ENCODE data around the gene TRIM37. TPM values are rescaled to one million over a fixed set of nuclear protein-coding genes. Genes with fewer than 3 reads are reported as not detected.
"Not testable (repeated sequence)": the region's sequence is repeated elsewhere in the genome, so short reads cannot be mapped to it uniquely, and the experiment has no call there.

TRIM37 gene
- total and polyA plus RNA-seq, 2 donors (not counting 1 experiment from before 2014, with no cell fraction given), result 5.1 to 28.3 TPM

GRCh38 chr17:59090593-59090992 lies 16.1 kb downstream of the TRIM37 start:
- intact Hi-C loops (cut with micrococcal nuclease); POLR2A ChIA-PET; H3K9me3 Mint-ChIP-seq (ENCODE audit: insufficient read depth); H3K4me3 ChIP-seq (ENCODE audit: control extremely low read depth in 1 of 5, extremely low read depth in 1 of 5, insufficient read depth in 1 of 5, low read depth in 2 of 5, low read length in 4 of 5); H3K27ac ChIP-seq (ENCODE audit: low read length in 2 of 2); H3K4me1 Mint-ChIP-seq; H2AFZ ChIP-seq (ENCODE audit: insufficient read depth, low read depth, low read length, poor library complexity, severe bottlenecking); ATAC-seq (ENCODE audit: low read depth); H3K27ac Mint-ChIP-seq; H3K4me1 ChIP-seq (ENCODE audit: control insufficient read depth in 2 of 2, insufficient read depth in 2 of 2, low read length in 2 of 2); H3K9ac ChIP-seq (ENCODE audit: low read length); H3K27me3 ChIP-seq (replicated peaks in 1 of 4; ENCODE audit: control extremely low read depth in 1 of 4, control insufficient read depth in 3 of 4, insufficient read depth in 4 of 4, low read length in 3 of 4); H3K27me3 Mint-ChIP-seq; H3K9me3 ChIP-seq (ENCODE audit: control extremely low read depth in 1 of 3, control insufficient read depth in 2 of 3, insufficient read depth in 1 of 3, low read length in 2 of 3); H4K20me1 ChIP-seq (ENCODE audit: control insufficient read depth, insufficient read depth, low read length, poor library complexity, severe bottlenecking); H3K4me3 Mint-ChIP-seq; DNase-seq; H3K4me2 ChIP-seq (replicated peaks; ENCODE audit: low read depth, low read length, poor library complexity, severe bottlenecking): not testable (repeated sequence)
- H3K36me3 ChIP-seq (replicated peaks in 1 of 2; ENCODE audit: control extremely low read depth in 1 of 2, control insufficient read depth in 1 of 2, extremely low read depth in 1 of 2, insufficient read depth in 2 of 2, low read length in 1 of 2), result peaks cover 4 to 25% of the 10 kb centered on the region in 2 experiments
- peaks cover 37% of the 10 kb centered on the region for H3K79me2 ChIP-seq (ENCODE audit: control insufficient read depth, insufficient read depth, low read length)
- WGBS (ENCODE audit: insufficient coverage), result 95% methylated on average over 3 of the region's 12 CpGs
- CTCF ChIA-PET, result interaction anchor here (0.6 kb wide), 1 partner anchor 463 kb away, joined by 3 read pairs; no protein-coding TSS in a partner anchor

- WGBS (ENCODE audit: insufficient coverage), result no CpG with 5 or more reads among the region's 4 CpGs
- no peaks in the 10 kb centered on the region for H3K27me3 Mint-ChIP-seq
- no peaks in the 10 kb centered on the region for H4K20me1 ChIP-seq (ENCODE audit: control insufficient read depth, insufficient read depth, low read length, poor library complexity, severe bottlenecking)
- no peak overlapping the region for H2AFZ ChIP-seq (ENCODE audit: insufficient read depth, low read depth, low read length, poor library complexity, severe bottlenecking)
- ChIA-PET CTCF (no interaction called here), POLR2A (no interaction called here)
- H3K9ac ChIP-seq (ENCODE audit: low read length), result no peak overlapping the region
- no peak overlapping the region for H3K4me3 ChIP-seq (ENCODE audit: control extremely low read depth in 1 of 5, extremely low read depth in 1 of 5, insufficient read depth in 1 of 5, low read depth in 2 of 5, low read length in 4 of 5)
- peaks cover 4 to 28% of the 10 kb centered on the region in 2 experiments for H3K36me3 ChIP-seq (replicated peaks in 1 of 2; ENCODE audit: control extremely low read depth in 1 of 2, control insufficient read depth in 1 of 2, extremely low read depth in 1 of 2, insufficient read depth in 2 of 2, low read length in 1 of 2)
- H3K27ac ChIP-seq (ENCODE audit: low read length in 2 of 2), result no peak overlapping the region
- H3K27ac Mint-ChIP-seq, result no peak overlapping the region
- ATAC-seq (ENCODE audit: low read depth) (no peak), DNase-seq (no peak)
- no peaks in the 10 kb centered on the region for H3K9me3 Mint-ChIP-seq (ENCODE audit: insufficient read depth)
- H3K4me3 Mint-ChIP-seq, result no peak overlapping the region
- H3K4me2 ChIP-seq (replicated peaks; ENCODE audit: low read depth, low read length, poor library complexity, severe bottlenecking), result no peak overlapping the region
- no peaks in the 10 kb centered on the region for H3K9me3 ChIP-seq (ENCODE audit: control extremely low read depth in 1 of 3, control insufficient read depth in 2 of 3, insufficient read depth in 1 of 3, low read length in 2 of 3)
- intact Hi-C loops (cut with micrococcal nuclease), result no loop called here
- no peaks in the 10 kb centered on the region for H3K4me1 Mint-ChIP-seq
- TF ChIP-seq CTCF (IDR thresholded peaks at IDR 0.05) (no peak), EZH2 (IDR thresholded peaks at IDR 0.05; ENCODE audit: borderline replicate concordance, insufficient read depth, low read depth, low read length, poor library complexity, severe bottlenecking) (no peak)
- no peaks in the 10 kb centered on the region for H3K4me1 ChIP-seq (ENCODE audit: control insufficient read depth in 2 of 2, insufficient read depth in 2 of 2, low read length in 2 of 2)
- H3K27me3 ChIP-seq (replicated peaks in 1 of 4; ENCODE audit: control extremely low read depth in 1 of 4, control insufficient read depth in 3 of 4, insufficient read depth in 4 of 4, low read length in 3 of 4), result no peaks in the 10 kb centered on the region
- peaks cover 4% of the 10 kb centered on the region for H3K79me2 ChIP-seq (ENCODE audit: control insufficient read depth, insufficient read depth, low read length)
These were observed 22.5 kb downstream of the TRIM37 start for GRCh38 chr17:59084154-59084553.

All from B cell (primary cell).